CD4-positive, alpha-beta memory T cell (primary cell): Measurements from ENCODE around the gene SYK. TPM values are rescaled to one million over a fixed set of nuclear protein-coding genes. Genes with fewer than 3 reads are reported as not detected.

Experiments
- CTCF ChIA-PET: fragments of 350-600 bp; sonication (Branson Sonifier 250); formaldehyde crosslinking; loops from one replicate; lab custom pipeline; 2021; ENCODE audit warnings: inconsistent platforms; ENCODE audit not compliant: partially characterized antibody; lab: Charles Lee
- POLR2A ChIA-PET: fragments of 350-600 bp; sonication (Branson Sonifier 250); formaldehyde crosslinking; loops from one replicate; lab custom pipeline; 2021; ENCODE audit not compliant: partially characterized antibody; lab: Charles Lee
- DNase-seq, 5 donors: peaks; one replicate each; pipeline versions ENCODE4 v3.0.0 to v3.0.0-alpha.2; 2020 to 2022; ENCODE audit warnings: mixed read lengths in 1 of 5
- H3K27ac ChIP-seq: one replicate; pipeline ENCODE4 v1.7.0; 2013; ENCODE audit warnings: low read depth, low read length
- H3K27me3 ChIP-seq: 2 replicates; pipeline ENCODE4 v1.7.0; 2013; ENCODE audit warnings: mild to moderate bottlenecking, low read length, moderate library complexity; ENCODE audit not compliant: insufficient read depth
- H3K36me3 ChIP-seq: 2 replicates; pipeline ENCODE4 v1.7.0; 2013; ENCODE audit warnings: mild to moderate bottlenecking, low read length, moderate library complexity; ENCODE audit not compliant: insufficient read depth
- H3K4me1 ChIP-seq: 2 replicates; pipeline ENCODE4 v1.7.0; 2013; ENCODE audit warnings: mild to moderate bottlenecking, low read length, moderate library complexity; ENCODE audit not compliant: insufficient read depth
- H3K4me3 ChIP-seq, 2 donors: one replicate each; pipeline ENCODE4 v1.7.0; 2013; ENCODE audit warnings: low read length in 2 of 2, mild to moderate bottlenecking in 1 of 2
- H3K9me3 ChIP-seq, 2 donors: one replicate each; pipeline ENCODE4 v1.7.0; 2013; ENCODE audit warnings: low read length in 2 of 2, control low read depth in 1 of 2; ENCODE audit not compliant: control insufficient read depth in 1 of 2
- H3K27ac Mint-ChIP-seq, 7 donors: one replicate each; pipeline ENCODE4 v1.8.0; 2020 to 2021; ENCODE audit warnings: mixed read lengths in 7 of 7, mild to moderate bottlenecking in 6 of 7, inconsistent platforms in 3 of 7, moderate library complexity in 3 of 7
- H3K27me3 Mint-ChIP-seq, 2 donors: one replicate each; pipeline ENCODE4 v1.8.0; 2020 to 2021; ENCODE audit warnings: mixed read lengths in 2 of 2
- H3K36me3 Mint-ChIP-seq, 2 donors: one replicate each; pipeline ENCODE4 v1.8.0; 2020 to 2021; ENCODE audit warnings: mixed read lengths in 2 of 2, inconsistent platforms in 1 of 2, mild to moderate bottlenecking in 1 of 2
- H3K4me1 Mint-ChIP-seq, 4 donors: one replicate each; pipeline ENCODE4 v1.8.0; 2020 to 2021; ENCODE audit warnings: mixed read lengths in 4 of 4, mild to moderate bottlenecking in 1 of 4
- H3K4me3 Mint-ChIP-seq, 8 donors: one replicate each; pipeline ENCODE4 v1.8.0; 2020 to 2021; ENCODE audit warnings: mixed read lengths in 8 of 8, mild to moderate bottlenecking in 7 of 8, moderate library complexity in 6 of 8, inconsistent platforms in 3 of 8
- H3K9me3 Mint-ChIP-seq, 8 donors: one replicate each; pipeline ENCODE4 v1.8.0; 2020 to 2021; ENCODE audit warnings: mixed read lengths in 8 of 8, mild to moderate bottlenecking in 5 of 8, inconsistent platforms in 3 of 8, moderate library complexity in 1 of 8
- intact Hi-C: fragments of 100-400 bp; cut with micrococcal nuclease; formaldehyde crosslinking; loops from one replicate; pipeline ENCODE4 v1.15.1; 2023
- polyA plus RNA-seq, 2 donors: library from polyadenylated mRNA; unstranded; fragments of 300-500 nt; fragmentation: Illumina TruSeq; gene quantifications; one replicate each; pipeline ENCODE4 v1.2.3, GENCODE V29; 2021
- total RNA-seq, 2 experiments: library from RNA; stranded (reverse); gene quantifications; one replicate each; pipeline ENCODE4 v1.2.3, GENCODE V29; 2021

The SYK gene
- total and polyA plus RNA-seq, 4 experiments from 2014 or later, result 0.08 to 1.9 (median 0.78) TPM

DNA sequence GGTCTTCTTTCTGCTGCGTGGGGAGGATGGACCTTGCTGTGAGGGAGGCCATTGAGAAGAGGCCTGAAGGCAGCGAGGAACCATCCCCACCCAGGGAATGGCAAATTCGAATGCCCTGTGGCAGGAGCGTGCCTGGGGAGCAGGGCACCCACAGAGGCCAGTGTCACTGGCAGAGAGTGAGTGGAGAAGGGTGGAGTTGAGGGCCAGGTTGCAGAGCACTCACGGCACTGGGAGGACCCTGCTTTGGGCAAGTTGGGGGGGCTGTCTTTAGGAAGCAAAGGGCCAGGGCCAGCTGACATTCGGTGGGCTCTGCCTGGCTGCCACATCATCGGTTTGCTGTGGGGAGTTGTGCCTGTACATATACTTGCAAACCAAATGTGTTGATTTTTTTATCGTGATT lies 47.2 kb downstream of the SYK start:
- H3K4me3 ChIP-seq, result no peak overlapping the region
- peak overlapping the region in 1 of 7 donors; percentile 41 for H3K27ac Mint-ChIP-seq

GRCh38 chr9:90851444-90851843 lies 49.8 kb downstream of the SYK start:
- no peaks in the 10 kb centered on the region for H3K4me1 Mint-ChIP-seq
- Histone ChIP-seq H3K9me3 (no peaks in the 10 kb centered on the region), H3K4me3 (no peak overlapping the region), H3K4me1 (no peaks in the 10 kb centered on the region), H3K27ac (no peak overlapping the region), H3K36me3 (no peaks in the 10 kb centered on the region), H3K27me3 (no peaks in the 10 kb centered on the region)
- intact Hi-C loops, result no loop called here
- no peaks in the 10 kb centered on the region for H3K36me3 Mint-ChIP-seq
- H3K9me3 Mint-ChIP-seq, result no peaks in the 10 kb centered on the region
- no peak for DNase-seq
- no peak overlapping the region for H3K4me3 Mint-ChIP-seq
- no peak overlapping the region for H3K27ac Mint-ChIP-seq
- H3K27me3 Mint-ChIP-seq, result peaks cover 4% of the 10 kb centered on the region in 2 donors
- POLR2A ChIA-PET, result no interaction called here
- CTCF ChIA-PET, result no interaction called here

More for the DNA sequence above, 47.2 kb downstream of the SYK start:
- ChIA-PET POLR2A (no interaction called here), CTCF (no interaction called here)
- no peaks in the 10 kb centered on the region for H3K4me1 ChIP-seq
- Mint-ChIP-seq H3K27me3 (peaks cover 2 to 4% of the 10 kb centered on the region in 2 donors), H3K9me3 (no peaks in the 10 kb centered on the region), H3K4me3 (no peak overlapping the region), H3K4me1 (no peaks in the 10 kb centered on the region), H3K36me3 (no peaks in the 10 kb centered on the region)
- intact Hi-C loops, result no loop called here
- no peak for DNase-seq
- no peak overlapping the region for H3K27ac ChIP-seq
- H3K36me3 ChIP-seq, result no peaks in the 10 kb centered on the region
- H3K9me3 ChIP-seq, result no peaks in the 10 kb centered on the region
- H3K27me3 ChIP-seq, result no peaks in the 10 kb centered on the region

GRCh38 chr9:90853945-90854344 lies 52.3 kb downstream of the SYK start:
- ChIA-PET CTCF (no interaction called here), POLR2A (no interaction called here)
- no peak for DNase-seq
- Histone ChIP-seq H3K4me1 (no peaks in the 10 kb centered on the region), H3K27me3 (no peaks in the 10 kb centered on the region), H3K27ac (no peak overlapping the region), H3K9me3 (no peaks in the 10 kb centered on the region), H3K4me3 (no peak overlapping the region), H3K36me3 (no peaks in the 10 kb centered on the region)
- Mint-ChIP-seq H3K36me3 (no peaks in the 10 kb centered on the region), H3K27me3 (peaks cover 3 to 9% of the 10 kb centered on the region in 2 donors), H3K4me1 (peaks cover 0 to 5% (median 2%) of the 10 kb centered on the region in 4 donors), H3K9me3 (no peaks in the 10 kb centered on the region), H3K4me3 (no peak overlapping the region), H3K27ac (no peak overlapping the region)
- intact Hi-C loops, result no loop called here

DNA sequence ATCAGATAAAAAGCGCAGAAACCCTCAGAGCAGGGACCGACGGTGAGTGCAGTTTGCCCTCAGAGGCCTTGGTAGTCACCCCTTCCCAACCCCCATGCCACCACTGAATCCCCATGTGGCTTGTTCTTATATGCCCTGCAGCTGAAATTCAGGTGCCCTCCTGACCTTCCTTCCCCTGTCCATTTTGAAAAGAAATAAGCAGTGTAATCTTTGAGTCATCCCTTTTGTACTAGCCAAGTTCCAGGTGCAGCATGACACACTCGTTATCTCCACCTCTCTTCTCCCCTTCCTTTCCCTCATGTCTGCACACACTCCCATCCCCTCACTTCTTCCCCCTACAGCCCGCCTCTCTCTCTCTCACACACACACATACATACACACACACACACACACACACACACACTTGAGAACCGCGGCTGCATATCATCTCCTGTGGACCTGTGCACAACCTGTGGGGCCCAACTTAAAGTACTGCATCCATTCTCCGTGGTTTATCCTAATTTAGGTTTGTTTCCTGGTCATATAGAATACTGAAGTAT lies 53.1 kb downstream of the SYK start:
- Histone ChIP-seq H3K27ac (no peak overlapping the region), H3K9me3 (no peaks in the 10 kb centered on the region), H3K27me3 (no peaks in the 10 kb centered on the region), H3K4me1 (no peaks in the 10 kb centered on the region), H3K4me3 (no peak overlapping the region), H3K36me3 (no peaks in the 10 kb centered on the region)
- Mint-ChIP-seq H3K27me3 (peaks cover 0 to 11% of the 10 kb centered on the region in 2 donors), H3K27ac (no peak overlapping the region), H3K36me3 (no peaks in the 10 kb centered on the region), H3K9me3 (no peaks in the 10 kb centered on the region), H3K4me3 (no peak overlapping the region), H3K4me1 (peaks cover 0 to 5% (median 2%) of the 10 kb centered on the region in 4 donors)
- no peak for DNase-seq
- CTCF ChIA-PET, result no interaction called here
- intact Hi-C loops, result no loop called here
- POLR2A ChIA-PET, result no interaction called here

DNA sequence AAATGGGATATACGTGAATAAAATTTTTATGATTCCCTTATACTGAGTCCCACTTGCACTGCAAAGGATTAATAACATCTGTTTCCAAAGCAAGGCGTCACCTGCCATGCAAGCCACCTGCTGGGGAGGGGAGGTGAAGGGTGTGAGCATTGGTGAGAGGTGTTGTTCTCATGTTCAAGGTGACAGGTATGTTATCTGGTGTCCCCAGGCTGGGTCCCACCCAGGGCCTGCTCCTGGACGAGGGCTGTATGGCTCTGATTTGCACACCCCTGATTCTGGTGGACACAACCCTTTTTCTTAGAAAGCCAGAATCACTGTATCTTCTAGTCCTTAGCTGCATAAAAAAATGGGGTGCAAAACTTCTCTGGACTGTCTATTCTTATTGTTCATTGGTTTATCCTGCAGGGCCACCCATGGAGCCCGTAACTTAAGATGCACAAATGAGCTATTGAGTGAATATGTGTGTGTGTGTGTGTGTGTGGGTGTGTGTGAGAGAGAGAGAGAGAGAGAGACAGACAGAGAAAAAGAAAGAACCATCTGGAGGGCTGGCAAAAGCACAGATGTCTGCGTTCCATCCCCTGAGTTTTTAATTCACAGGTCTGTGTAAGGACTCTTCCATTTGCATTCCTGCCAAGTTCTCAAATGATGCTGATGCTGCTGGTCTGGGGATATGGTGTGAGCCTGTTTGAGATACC lies 53.7 kb downstream of the SYK start:
- Histone ChIP-seq H3K27ac (no peak overlapping the region), H3K36me3 (no peaks in the 10 kb centered on the region), H3K4me1 (no peaks in the 10 kb centered on the region), H3K27me3 (no peaks in the 10 kb centered on the region), H3K9me3 (no peaks in the 10 kb centered on the region), H3K4me3 (no peak overlapping the region)
- no peak for DNase-seq
- H3K4me3 Mint-ChIP-seq, result no peak overlapping the region
- peaks cover 0 to 11% of the 10 kb centered on the region in 2 donors for H3K27me3 Mint-ChIP-seq
- no peaks in the 10 kb centered on the region for H3K9me3 Mint-ChIP-seq
- H3K4me1 Mint-ChIP-seq, result peaks cover 0 to 5% (median 2%) of the 10 kb centered on the region in 4 donors
- H3K36me3 Mint-ChIP-seq, result no peaks in the 10 kb centered on the region
- ChIA-PET POLR2A (no interaction called here), CTCF (no interaction called here)
- H3K27ac Mint-ChIP-seq, result peak overlapping the region in 1 of 7 donors; percentile 23
- intact Hi-C loops, result no loop called here

DNA sequence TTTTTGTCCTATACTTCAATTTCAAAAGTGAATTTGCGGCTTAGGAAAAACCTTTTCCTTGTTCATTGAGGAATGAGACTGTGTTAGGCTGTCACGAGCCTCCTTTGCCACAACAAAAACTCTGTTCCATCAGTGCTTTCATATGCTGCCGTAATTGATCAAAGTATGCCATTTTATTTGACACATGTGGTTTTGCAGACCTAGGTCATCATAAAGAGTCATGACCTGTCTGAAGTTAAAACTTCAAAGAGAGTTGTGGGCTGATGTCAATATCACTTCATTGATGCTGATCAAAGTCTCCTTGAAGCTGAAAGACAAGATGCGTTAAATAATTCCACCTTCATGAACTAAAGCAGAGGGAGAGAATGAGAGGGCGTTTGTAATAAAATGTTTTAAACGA lies 55.5 kb downstream of the SYK start:
- no peaks in the 10 kb centered on the region for H3K36me3 ChIP-seq
- H3K4me3 ChIP-seq, result no peak overlapping the region
- no peak overlapping the region for H3K27ac ChIP-seq
- H3K36me3 Mint-ChIP-seq, result no peaks in the 10 kb centered on the region
- CTCF ChIA-PET, result no interaction called here
- H3K27me3 Mint-ChIP-seq, result peaks cover 0 to 11% of the 10 kb centered on the region in 2 donors
- intact Hi-C loops, result no loop called here
- peak in 3 of 5 donors; percentile 3 to 16 (median 8) for DNase-seq
- no peaks in the 10 kb centered on the region for H3K9me3 Mint-ChIP-seq
- no peaks in the 10 kb centered on the region for H3K4me1 ChIP-seq
- H3K27me3 ChIP-seq, result no peaks in the 10 kb centered on the region
- H3K4me3 Mint-ChIP-seq, result no peak overlapping the region
- H3K9me3 ChIP-seq, result no peaks in the 10 kb centered on the region
- no peak overlapping the region for H3K27ac Mint-ChIP-seq
- POLR2A ChIA-PET, result no interaction called here
- H3K4me1 Mint-ChIP-seq, result peaks cover 0 to 5% (median 2%) of the 10 kb centered on the region in 4 donors

GRCh38 chr9:90857855-90858254 lies 56.2 kb downstream of the SYK start:
- H3K36me3 ChIP-seq, result no peaks in the 10 kb centered on the region
- ChIA-PET CTCF (no interaction called here), POLR2A (no interaction called here)
- Mint-ChIP-seq H3K36me3 (no peaks in the 10 kb centered on the region), H3K4me1 (peaks cover 0 to 5% (median 2%) of the 10 kb centered on the region in 4 donors), H3K9me3 (no peaks in the 10 kb centered on the region), H3K27ac (no peak overlapping the region), H3K4me3 (no peak overlapping the region), H3K27me3 (peaks cover 0 to 11% of the 10 kb centered on the region in 2 donors)
- no peaks in the 10 kb centered on the region for H3K9me3 ChIP-seq
- no peaks in the 10 kb centered on the region for H3K27me3 ChIP-seq
- no peaks in the 10 kb centered on the region for H3K4me1 ChIP-seq
- DNase-seq, result no peak
- no peak overlapping the region for H3K4me3 ChIP-seq
- intact Hi-C loops, result no loop called here
- H3K27ac ChIP-seq, result no peak overlapping the region
